ENCODE results near the gene C14orf39. TPM values are rescaled to one million over a fixed set of nuclear protein-coding genes. Genes with fewer than 3 reads are reported as not detected.

C14orf39 gene
- total and polyA plus RNA-seq, 2 of the 13 experiments (the other 11 are each of a cell fraction or from before 2014, with no cell fraction given) = not detected

DNA sequence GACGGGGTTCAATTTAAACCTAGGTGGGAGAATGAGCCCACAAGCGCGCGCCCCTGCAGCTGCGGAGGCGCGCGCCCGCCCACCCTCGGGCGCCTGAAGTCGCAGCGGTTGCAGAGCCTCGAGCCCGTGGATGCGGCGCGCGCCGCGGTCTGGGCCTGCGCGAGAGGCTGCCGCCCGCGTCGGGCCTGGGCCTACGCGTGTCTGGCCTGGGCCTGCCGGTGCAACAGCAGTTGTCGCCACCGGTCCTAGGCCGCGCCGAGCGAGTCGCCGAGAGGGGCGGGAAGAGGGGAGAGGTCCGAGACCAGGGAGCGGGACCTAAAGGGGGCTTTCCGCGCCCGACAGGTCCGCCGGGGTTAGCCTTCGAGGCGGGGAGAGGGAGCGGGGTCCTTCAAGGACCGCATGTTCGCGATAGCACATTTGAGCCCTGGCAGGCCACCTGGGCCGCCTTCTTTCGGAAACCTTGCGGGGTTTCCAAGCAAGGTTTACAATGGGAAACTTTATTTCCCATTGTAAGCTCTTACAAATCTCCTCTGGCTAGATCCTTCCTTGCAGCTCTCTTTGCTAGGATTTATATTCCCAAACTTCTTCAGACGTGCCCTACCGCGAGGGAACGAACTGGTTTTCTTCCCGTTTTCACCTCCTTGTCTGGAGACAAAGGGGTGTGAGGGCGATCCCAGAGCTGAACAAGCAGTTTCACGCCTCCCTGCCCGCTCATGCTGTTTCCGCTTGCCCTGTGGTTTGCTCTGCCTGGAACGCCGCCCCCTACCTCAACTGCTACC is 29.8 kb upstream of the C14orf39 start:
- intact Hi-C loops (cut with micrococcal nuclease; ENCODE audit: unreplicated experiment) = no loop called here
- TF ChIP-seq HOXD1 (CRISPR knock-in tag; IDR thresholded peaks at IDR 0.05) = no peak
- TF ChIP-seq ZNF513 (CRISPR knock-in tag; conservative IDR thresholded peaks at IDR 0.05) = no peak
- no peak for TF ChIP-seq SALL1 (CRISPR knock-in tag; IDR thresholded peaks at IDR 0.05)
- no peak for TF ChIP-seq MTF1 (CRISPR knock-in tag; IDR thresholded peaks at IDR 0.05)
- TF ChIP-seq ZBTB44 (CRISPR knock-in tag; IDR thresholded peaks at IDR 0.05) = no peak
- TF ChIP-seq NCOR1 (IDR thresholded peaks at IDR 0.05; ENCODE audit: borderline replicate concordance, low read length) = no peak
- TF ChIP-seq ZNF749 (CRISPR knock-in tag; IDR thresholded peaks at IDR 0.05; ENCODE audit: borderline replicate concordance) = no peak

More for the DNA sequence above, 29.8 kb upstream of the C14orf39 start:
- H2AFZ ChIP-seq (ENCODE audit: low read length) = no peak overlapping the region
- FAIRE-seq (no peak), DNase-seq (ENCODE audit: low spot score) (no peak), ATAC-seq (no peak)
- BruUV-seq (replicated peaks) = no TSS peak
- H3K9me3 ChIP-seq (ENCODE audit: low read length) = no peaks in the 10 kb centered on the region
- WGBS (ENCODE audit: low lambda C conversion rate) = 82% methylated on average over 32 of the region's 66 CpGs
- H3K4me2 ChIP-seq (ENCODE audit: low read depth, low read length) = no peak overlapping the region; the same call in 1 of the 2 replicates
- CTCF ChIA-PET (ENCODE audit: low intra/inter-chr PET ratio, low total read pairs) = interaction anchor here (1.3 kb wide), 1 partner anchor 166 kb away, joined by 4 read pairs; no protein-coding TSS in a partner anchor
- POLR2A ChIA-PET = no interaction called here
- no peaks in the 10 kb centered on the region for H3K36me3 ChIP-seq (replicated peaks in 1 of 2; ENCODE audit: control insufficient read depth in 1 of 2, insufficient read depth in 2 of 2, low read length in 2 of 2)
- no peaks in the 10 kb centered on the region for H4K20me1 ChIP-seq (ENCODE audit: insufficient read depth, low read length)
- no peak overlapping the region for H3K4me3 ChIP-seq (replicated peaks in 1 of 3; ENCODE audit: insufficient read depth in 1 of 3, low read depth in 2 of 3, low read length in 3 of 3)
- H3K27ac ChIP-seq (ENCODE audit: extremely low read length, insufficient read depth, low read length) = no peak overlapping the region
- H3K27me3 ChIP-seq (ENCODE audit: control insufficient read depth in 1 of 2, insufficient read depth in 2 of 2, low read length in 2 of 2) = peaks cover 0 to 35% of the 10 kb centered on the region in 2 experiments; a peak in 4 of 5 replicates
- in situ Hi-C loops (cut with HindIII; ENCODE audit: extremely low pct_ligation_motif_present, low pct_unique_long_range_greater_than_20kb) = no loop called here
- H3K9ac ChIP-seq (ENCODE audit: insufficient read depth, low read depth, low read length) = no peak overlapping the region
- H3K79me2 ChIP-seq (ENCODE audit: insufficient read depth, low read length) = no peaks in the 10 kb centered on the region
- H3K4me1 ChIP-seq (ENCODE audit: insufficient read depth, low read length) = no peaks in the 10 kb centered on the region
